Trophoblast cell (in vitro differentiated cells and primary cell): ENCODE results near the gene SLC2A4.

ENCODE experiments used
- DNase-seq, 2 donors: peaks; one replicate each; pipeline ENCODE4 v3.0.0-alpha.2; 2016
- H2AFZ ChIP-seq: 2 replicates; pipeline ENCODE4 v1.6.1; 2013; ENCODE audit warnings: low read length, moderate library complexity, mild to moderate bottlenecking; ENCODE audit not compliant: insufficient read depth, poor library complexity
- H2AK5ac ChIP-seq: 2 replicates; pipeline ENCODE4 v1.6.1; 2013; ENCODE audit warnings: mild to moderate bottlenecking, low read length
- H2BK120ac ChIP-seq: 2 replicates; pipeline ENCODE4 v1.6.1; 2013; ENCODE audit warnings: low read length, mild to moderate bottlenecking, moderate library complexity; ENCODE audit not compliant: insufficient read depth, poor library complexity
- H2BK12ac ChIP-seq: 2 replicates; pipeline ENCODE4 v1.6.1; 2013; ENCODE audit warnings: mild to moderate bottlenecking, low read length, moderate library complexity
- H2BK5ac ChIP-seq: 2 replicates; pipeline ENCODE4 v1.6.1; 2013; ENCODE audit warnings: low read length, low read depth, moderate library complexity, mild to moderate bottlenecking; ENCODE audit not compliant: poor library complexity
- H3K14ac ChIP-seq: 2 replicates; pipeline ENCODE4 v1.6.1; 2013; ENCODE audit warnings: mild to moderate bottlenecking, low read length
- H3K18ac ChIP-seq: 2 replicates; pipeline ENCODE4 v1.6.1; 2013; ENCODE audit warnings: mild to moderate bottlenecking, low read length
- H3K23ac ChIP-seq: 2 replicates; pipeline ENCODE4 v1.6.1; 2013; ENCODE audit warnings: low read length
- H3K27ac ChIP-seq: 2 replicates; pipeline ENCODE4 v1.5.1; 2013; ENCODE audit warnings: low read depth, mild to moderate bottlenecking, inconsistent platforms, low read length, moderate library complexity
- H3K27me3 ChIP-seq: 2 replicates; pipeline ENCODE4 v1.6.1; 2013; ENCODE audit warnings: inconsistent platforms, mild to moderate bottlenecking, low read length, moderate library complexity; ENCODE audit not compliant: insufficient read depth
- H3K36me3 ChIP-seq, 2 experiments: 1 replicate in 1 of 2; 2 replicates in 1 of 2; pipeline ENCODE4 v1.6.1; 2013; ENCODE audit warnings: low read length in 2 of 2, mild to moderate bottlenecking in 2 of 2, moderate library complexity in 1 of 2; ENCODE audit not compliant: insufficient read depth in 2 of 2, control insufficient read depth in 1 of 2
- H3K4ac ChIP-seq: 2 replicates; pipeline ENCODE4 v1.6.1; 2013; ENCODE audit warnings: low read depth, mild to moderate bottlenecking, low read length, moderate library complexity
- H3K4me1 ChIP-seq, 2 experiments: 1 replicate in 1 of 2; 2 replicates in 1 of 2; pipeline ENCODE4 v1.6.1; 2013; ENCODE audit warnings: low read length in 2 of 2, mild to moderate bottlenecking in 2 of 2, moderate library complexity in 1 of 2; ENCODE audit not compliant: insufficient read depth in 2 of 2, control insufficient read depth in 1 of 2
- H3K4me2 ChIP-seq: 2 replicates; pipeline ENCODE4 v1.6.1; 2013; ENCODE audit warnings: inconsistent platforms, mild to moderate bottlenecking, low read length, moderate library complexity
- H3K4me3 ChIP-seq: 2 replicates; pipeline ENCODE4 v1.5.1; 2013; ENCODE audit warnings: mild to moderate bottlenecking, low read depth, low read length, inconsistent platforms
- H3K79me1 ChIP-seq: one replicate; pipeline ENCODE4 v1.6.1; 2013; ENCODE audit warnings: low read length
- H3K79me2 ChIP-seq: 2 replicates; pipeline ENCODE4 v1.6.1; 2013; ENCODE audit warnings: low read length, mild to moderate bottlenecking; ENCODE audit not compliant: control insufficient read depth, insufficient read depth, poor library complexity
- H3K9ac ChIP-seq: 2 replicates; pipeline ENCODE4 v1.6.1; 2013; ENCODE audit warnings: mild to moderate bottlenecking, low read length
- H3K9me3 ChIP-seq: 2 replicates; pipeline ENCODE4 v1.6.1; 2013; ENCODE audit warnings: low read depth, mild to moderate bottlenecking, control low read depth, inconsistent platforms, low read length; ENCODE audit not compliant: insufficient read depth
- H4K12ac ChIP-seq: 2 replicates; pipeline ENCODE4 v1.6.1; 2013; ENCODE audit warnings: low read depth, mild to moderate bottlenecking, low read length, moderate library complexity
- H4K8ac ChIP-seq: 2 replicates; pipeline ENCODE4 v1.6.1; 2013; ENCODE audit warnings: low read depth, mild to moderate bottlenecking, low read length, moderate library complexity
- H4K91ac ChIP-seq: one replicate; pipeline ENCODE4 v1.6.1; 2013; ENCODE audit warnings: low read depth, mild to moderate bottlenecking, low read length, moderate library complexity
- whole genome bisulfite sequencing: extraction: QIAGEN DNeasy Blood & Tissue Kit; methylation state at CpG from one replicate; pipeline ENCODE4 v1.1.7; 2013; ENCODE audit warnings: missing lambda C conversion rate; ENCODE audit not compliant: insufficient read length, insufficient coverage; ENCODE audit errors: extremely low coverage; 5-methylcytosine and 5-hydroxymethylcytosine counted together

Gene SLC2A4

GRCh38 chr17:7313088-7313889 lies 31.8 kb downstream of the SLC2A4 start:
- Histone ChIP-seq H3K14ac (no peak overlapping the region), H4K8ac (no peak overlapping the region), H2BK12ac (no peak overlapping the region), H3K23ac (no peak overlapping the region), H3K36me3 (peaks cover 55 to 66% of the 10 kb centered on the region in 2 experiments), H4K12ac (no peak overlapping the region), H3K4me1 (peaks cover 7 to 9% of the 10 kb centered on the region in 2 experiments), H2BK5ac (no peak overlapping the region), H3K4me3 (no peak overlapping the region), H3K27me3 (no peaks in the 10 kb centered on the region), H2BK120ac (no peak overlapping the region), H4K91ac (no peak overlapping the region), H3K27ac (no peak overlapping the region), H3K79me2 (peaks cover 15% of the 10 kb centered on the region), H3K79me1 (peaks cover 5% of the 10 kb centered on the region), H3K9ac (no peak overlapping the region), H2AK5ac (no peak overlapping the region), H2AFZ (no peak overlapping the region), H3K18ac (no peak overlapping the region), H3K9me3 (no peaks in the 10 kb centered on the region), H3K4ac (no peak overlapping the region), H3K4me2 (no peak overlapping the region)
- no peak for DNase-seq
- no CpG with 5 or more reads among the region's 7 CpGs for WGBS

GRCh38 chr17:7313890-7314718 lies 32.6 kb downstream of the SLC2A4 start:
- no peaks in the 10 kb centered on the region for H3K9me3 ChIP-seq
- peaks cover 8% of the 10 kb centered on the region for H3K79me2 ChIP-seq
- no peak overlapping the region for H2BK12ac ChIP-seq
- peak overlapping the region; percentile 93 for H4K8ac ChIP-seq
- H3K79me1 ChIP-seq: peaks cover 2% of the 10 kb centered on the region
- no peak overlapping the region for H3K14ac ChIP-seq
- no peak overlapping the region for H2BK5ac ChIP-seq
- peak overlapping the region; percentile 76 for H3K4me2 ChIP-seq
- H2BK120ac ChIP-seq: no peak overlapping the region
- no peak overlapping the region for H4K12ac ChIP-seq
- H3K27me3 ChIP-seq: no peaks in the 10 kb centered on the region
- H3K18ac ChIP-seq: no peak overlapping the region
- no peak overlapping the region for H3K23ac ChIP-seq
- no peak overlapping the region for H3K9ac ChIP-seq
- no peak overlapping the region for H3K4ac ChIP-seq
- H3K27ac ChIP-seq: no peak overlapping the region
- peak overlapping the region; percentile 23 for H4K91ac ChIP-seq
- no CpG with 5 or more reads among the region's 9 CpGs for WGBS
- DNase-seq: no peak
- no peak overlapping the region for H2AFZ ChIP-seq
- H3K4me1 ChIP-seq: peaks cover 5 to 6% of the 10 kb centered on the region in 2 experiments
- peaks cover 63 to 74% of the 10 kb centered on the region in 2 experiments for H3K36me3 ChIP-seq
- H2AK5ac ChIP-seq: no peak overlapping the region
- H3K4me3 ChIP-seq: peak overlapping the region; percentile 91

- H2BK12ac ChIP-seq: no peak within 1 kb of the TSS
- H4K12ac ChIP-seq: peak within 1 kb of the TSS; percentile 87
- no peaks in the 10 kb centered on the region for H3K27me3 ChIP-seq
- peaks cover 2% of the 10 kb centered on the region for H3K79me1 ChIP-seq
- H3K9me3 ChIP-seq: no peaks in the 10 kb centered on the region
- DNase-seq: peak; percentile 86 to 92
- H3K14ac ChIP-seq: peak within 1 kb of the TSS; percentile 90
- peaks cover 3% of the 10 kb centered on the region for H3K79me2 ChIP-seq
- H3K4me3 ChIP-seq: peak within 1 kb of the TSS; percentile 91
- peak within 1 kb of the TSS; percentile 76 for H3K4me2 ChIP-seq
- peak within 1 kb of the TSS; percentile 74 for H3K27ac ChIP-seq
- H3K9ac ChIP-seq: peak within 1 kb of the TSS; percentile 96
- H4K91ac ChIP-seq: peak within 1 kb of the TSS; percentile 82
- no peak within 1 kb of the TSS for H3K23ac ChIP-seq
- H2BK5ac ChIP-seq: peak within 1 kb of the TSS; percentile 27
- H2AFZ ChIP-seq: peak within 1 kb of the TSS; percentile 84
- H3K36me3 ChIP-seq: peaks cover 58 to 70% of the 10 kb centered on the region in 2 experiments
- peak within 1 kb of the TSS; percentile 50 for H3K4ac ChIP-seq
- peak within 1 kb of the TSS; percentile 50 for H2BK120ac ChIP-seq
- peak within 1 kb of the TSS; percentile 93 for H4K8ac ChIP-seq
- H3K4me1 ChIP-seq: peaks cover 4 to 5% of the 10 kb centered on the region in 2 experiments
- peak within 1 kb of the TSS; percentile 19 for H2AK5ac ChIP-seq
- peak within 1 kb of the TSS; percentile 87 for H3K18ac ChIP-seq
- WGBS: no CpG with 5 or more reads among the region's 95 CpGs
Measured at GRCh38 chr17:7314719-7315569, 33.4 kb downstream of the SLC2A4 start, which contains the start of gene GPS2. TSS of gene GPS2 (minus strand) at chr17:7315360. CDS start at chr17:7315052, 308 bp downstream.
